ENCODE results near the gene USP5. TPM values are rescaled to one million over a fixed set of nuclear protein-coding genes. Genes with fewer than 3 reads are reported as not detected.

The USP5 gene
- total and polyA plus RNA-seq, 2 of the 8 experiments (the other 6 are each of a cell fraction or from before 2014, with no cell fraction given), result 66.5 to 148 TPM

- Histone ChIP-seq H2BK12ac (ENCODE audit: low read depth, low read length) (peak overlapping the region; percentile 95), H3K9me3 (ENCODE audit: insufficient read depth in 2 of 2, low read depth in 1 of 2, low read length in 1 of 2) (peaks cover 0 to 2% of the 10 kb centered on the region in 2 experiments; a peak in 1 of 4 replicates), H4K8ac (ENCODE audit: extremely low read depth, insufficient read depth, low read length) (no peak overlapping the region; the same call in 1 of the 2 replicates), H3K9ac (replicated peaks in 1 of 4; ENCODE audit: extremely low read depth in 1 of 4, low read depth in 3 of 4, low read length in 3 of 4) (peak overlapping the region in 1 of 4 experiments; percentile 60; a peak in 1 of 7 replicates), H3K36me3 (ENCODE audit: control insufficient read depth in 2 of 4, insufficient read depth in 4 of 4, low read length in 3 of 4) (no peaks in the 10 kb centered on the region; a peak in 1 of 8 replicates), H3K56ac (replicated peaks; ENCODE audit: insufficient read length, low read depth, low read length) (peak overlapping the region; percentile 57), H3K27ac (ENCODE audit: low read depth, low read length) (no peak overlapping the region), H3K4ac (replicated peaks; ENCODE audit: insufficient read length, low read depth, low read length) (peak overlapping the region; percentile 100), H3K27me3 (replicated peaks in 1 of 4; ENCODE audit: control insufficient read depth in 3 of 4, extremely low read depth in 1 of 4, insufficient read depth in 3 of 4, low read length in 3 of 4) (peaks cover 0 to 6% (median 1%) of the 10 kb centered on the region in 4 experiments; a peak in 4 of 7 replicates), H3K14ac (ENCODE audit: insufficient read length) (peak overlapping the region; percentile 13), H2AFZ (ENCODE audit: low read length) (no peak overlapping the region), H3K18ac (ENCODE audit: extremely low read depth, low read length) (peak overlapping the region; percentile 41), H2AK5ac (ENCODE audit: low read depth, low read length) (peak overlapping the region; percentile 100), H3K23me2 (ENCODE audit: low read depth, low read length) (peaks cover 20% of the 10 kb centered on the region), H4K5ac (ENCODE audit: insufficient read length, low read depth, low read length) (peak overlapping the region; percentile 55), H3K4me3 (ENCODE audit: extremely low read depth in 1 of 4, insufficient read depth in 2 of 4, low read depth in 3 of 4, low read length in 4 of 4) (peak overlapping the region in 1 of 4 experiments; percentile 46; a peak in 1 of 8 replicates), H4K91ac (replicated peaks; ENCODE audit: insufficient read length, low read length) (peak overlapping the region; percentile 100), H3K4me2 (ENCODE audit: insufficient read depth in 1 of 2, low read depth in 2 of 2, low read length in 2 of 2) (peak overlapping the region; percentile 53 to 94; a peak in 3 of 4 replicates), H2BK15ac (ENCODE audit: low read length) (peak overlapping the region; percentile 99), H4K20me1 (replicated peaks in 1 of 2; ENCODE audit: control insufficient read depth in 1 of 2, insufficient read depth in 2 of 2, low read length in 2 of 2) (peaks cover 0 to 6% of the 10 kb centered on the region in 2 experiments), H3K79me2 (ENCODE audit: control insufficient read depth in 1 of 2, insufficient read depth in 2 of 2, low read length in 2 of 2) (no peaks in the 10 kb centered on the region), H3K23ac (ENCODE audit: insufficient read length) (peak overlapping the region; percentile 60), H2BK20ac (ENCODE audit: low read length) (peak overlapping the region; percentile 68), H3K4me1 (replicated peaks in 1 of 4; ENCODE audit: control insufficient read depth in 3 of 4, insufficient read depth in 4 of 4, low read length in 3 of 4) (peaks cover 4 to 43% (median 26%) of the 10 kb centered on the region in 4 experiments), H2BK120ac (replicated peaks; ENCODE audit: low read depth, low read length) (peak overlapping the region; percentile 91), H2BK5ac (ENCODE audit: low read depth, low read length) (peak overlapping the region; percentile 60), H3K79me1 (ENCODE audit: low read depth, low read length) (no peaks in the 10 kb centered on the region)
- POLR2A ChIA-PET (ENCODE audit: partially characterized antibody), result interaction anchor here (0.8 to 3.2 kb wide), 8 partner anchors 10 to 57 kb away, joined by 3 to 20 read pairs (median 4); partner anchors contain the start of genes P3H3 and PTMS
- DNase-seq (ENCODE audit: low read depth in 1 of 2, low spot score in 2 of 2) (no peak), FAIRE-seq (no peak)
- no peak for TF ChIP-seq KDM4A (IDR thresholded peaks at IDR 0.05; ENCODE audit: low read depth, low read length, severe bottlenecking)
- TF ChIP-seq RAD21 (IDR thresholded peaks at IDR 0.05 in 1 of 2, conservative IDR thresholded peaks at IDR 0.05 in 1 of 2; ENCODE audit: low read depth in 2 of 2, low read length in 2 of 2), result no peak
- no peak for TF ChIP-seq USF2 (IDR thresholded peaks at IDR 0.05; ENCODE audit: low read length)
- no peak for TF ChIP-seq TAF7 (optimal IDR thresholded peaks at IDR 0.05; ENCODE audit: borderline replicate concordance, low read depth, low read length)
- TF ChIP-seq ZNF274 (IDR thresholded peaks at IDR 0.05; ENCODE audit: borderline replicate concordance, extremely low read depth, low read length), result no peak
- no peak for TF ChIP-seq RNF2 (IDR thresholded peaks at IDR 0.05; ENCODE audit: borderline replicate concordance, low read depth, low read length, missing control alignments, poor library complexity, severe bottlenecking)
- CTCF ChIA-PET (ENCODE audit: partially characterized antibody), result interaction anchor here (1.4 to 23.7 kb wide), 4 partner anchors 38 to 64 kb away, joined by 3 to 532 read pairs (median 150); partner anchors contain the start of genes CD4, LAG3, MLF2 and PTMS
- WGBS, 2 experiments (ENCODE audit: extremely low coverage in 1 of 2, insufficient coverage in 1 of 2, insufficient read length in 1 of 2, insufficient replicate concordance in 2 of 2, low coverage in 1 of 2, low lambda C conversion rate in 2 of 2, missing lambda C conversion rate in 1 of 2), result 86 to 100% methylated on average over 7 to 20 of the region's 20 CpGs
Measured at GRCh38 chr12:6817662-6818157, 34.2 kb upstream of the USP5 start.

All from H1 (cell line).